HepG2 (cell line): ENCODE results near the gene RSAD1. TPM values are rescaled to one million over a fixed set of nuclear protein-coding genes. Genes with fewer than 3 reads are reported as not detected.

Experiments used
- ATAC-seq: fragments of 200-7000 bp; cut with Tn5 transposase; 3 replicates; pipeline ENCODE4 v1.9.1; 2020; ENCODE audit warnings: mild to moderate bottlenecking, moderate library complexity
- BruUV-seq: library from RNA; stranded (reverse); fragments of 400-500 nt; replicated peaks from 2 replicates; lab custom pipeline; 2021; lab: Mats Ljungman, UMichigan
- CTCF ChIA-PET: fragments of 300-600 bp; formaldehyde crosslinking; extraction: SDS; loops from one replicate; lab custom pipeline; 2021; ENCODE audit warnings: low total read pairs, inconsistent platforms, low intra/inter-chr PET ratio; lab: Yijun Ruan, JAX
- POLR2A ChIA-PET: fragments of 350-600 bp; sonication (Branson Sonifier 250); formaldehyde crosslinking; loops from one replicate; lab custom pipeline; 2020; ENCODE audit warnings: antibody characterized with exemption, inconsistent platforms; lab: Yijun Ruan, JAX
- DNase-seq: peaks from one replicate; pipeline ENCODE4 v3.0.0-alpha.2; 2015; ENCODE audit warnings: low spot score
- FAIRE-seq: peaks from 3 replicates; lab custom pipeline; 2011; peaks lifted over from hg19 to GRCh38; lab: Jason Lieb, UNC
- H2AFZ ChIP-seq: one replicate; pipeline ENCODE4 v1.6.1; 2011; ENCODE audit warnings: low read length, inconsistent platforms
- H3K27ac ChIP-seq: fragments of 300-600 bp; 3 replicates; pipeline ENCODE4 v1.8.0; 2011; ENCODE audit warnings: mixed run types, mild to moderate bottlenecking, mixed read lengths, low read length, inconsistent platforms; ENCODE audit not compliant: insufficient read depth; ENCODE audit errors: extremely low read length
- H3K27me3 ChIP-seq, 2 experiments: fragments of 200-600 bp in 1 of 2; 2 replicates in 1 of 2; 3 replicates in 1 of 2; pipeline versions ENCODE4 v1.6.0 to v1.8.0; 2011; ENCODE audit warnings: low read length in 2 of 2, mild to moderate bottlenecking in 2 of 2, moderate library complexity in 2 of 2, inconsistent platforms in 1 of 2; ENCODE audit not compliant: insufficient read depth in 2 of 2, control insufficient read depth in 1 of 2
- H3K36me3 ChIP-seq, 2 experiments: fragments of 200-600 bp in 1 of 2; replicated peaks in 1 of 2; 2 replicates in 1 of 2; 3 replicates in 1 of 2; pipeline versions ENCODE4 v1.5.1 to v1.8.0; 2011; ENCODE audit warnings: low read length in 2 of 2, inconsistent platforms in 1 of 2; ENCODE audit not compliant: insufficient read depth in 2 of 2, control insufficient read depth in 1 of 2
- H3K4me1 ChIP-seq: 2 replicates; pipeline ENCODE4 v1.5.1; 2012; ENCODE audit warnings: low read length, inconsistent platforms; ENCODE audit not compliant: insufficient read depth
- H3K4me2 ChIP-seq: 2 replicates; pipeline ENCODE4 v1.6.0; 2011; ENCODE audit warnings: low read depth, low read length, inconsistent platforms
- H3K4me3 ChIP-seq, 3 experiments: fragments of 200-600 bp in 1 of 3; sonication (generic), shearing (Covaris generic) in 1 of 3; replicated peaks in 1 of 3; 2 replicates each; pipeline ENCODE4 v1.5.1; 2011 to 2016; ENCODE audit warnings: low read length in 3 of 3, inconsistent platforms in 2 of 3, low read depth in 2 of 3, mild to moderate bottlenecking in 2 of 3, control low read depth in 1 of 3, mixed read lengths in 1 of 3; ENCODE audit not compliant: insufficient read depth in 1 of 3
- H3K79me2 ChIP-seq: one replicate; pipeline ENCODE4 v1.6.1; 2011; ENCODE audit warnings: low read length, inconsistent platforms; ENCODE audit not compliant: insufficient read depth
- H3K9ac ChIP-seq: 2 replicates; pipeline ENCODE4 v1.6.0; 2011; ENCODE audit warnings: mild to moderate bottlenecking, low read depth, low read length, inconsistent platforms; ENCODE audit not compliant: insufficient read depth
- H3K9me3 ChIP-seq: 2 replicates; pipeline ENCODE4 v1.5.1; 2012; ENCODE audit warnings: mild to moderate bottlenecking, low read length
- H4K20me1 ChIP-seq: 2 replicates; pipeline ENCODE4 v1.6.0; 2011; ENCODE audit warnings: inconsistent platforms, mild to moderate bottlenecking, low read length, moderate library complexity; ENCODE audit not compliant: insufficient read depth
- CC2D1A ChIP-seq: sonication (generic); formaldehyde crosslinking; IDR thresholded peaks from 2 replicates; pipeline ENCODE4 v1.8.1; 2023; ENCODE audit warnings: mild to moderate bottlenecking, missing genetic modification reagents
- CENPT ChIP-seq: sonication (generic); formaldehyde crosslinking; IDR thresholded peaks from 2 replicates; pipeline ENCODE4 v1.8.0; 2022; ENCODE audit warnings: low read depth, mild to moderate bottlenecking, moderate library complexity, missing genetic modification reagents
- FLYWCH1 ChIP-seq: sonication (generic); formaldehyde crosslinking; IDR thresholded peaks from 2 replicates; pipeline ENCODE4 v1.8.1; 2023; ENCODE audit warnings: mild to moderate bottlenecking, missing genetic modification reagents
- MIER2 ChIP-seq: IDR thresholded peaks from 2 replicates; pipeline ENCODE4 v1.6.1; 2016; ENCODE audit warnings: missing biosample characterization, missing genetic modification reagents
- PTBP1 ChIP-seq: fragments of 200-400 bp; formaldehyde crosslinking; IDR thresholded peaks from 2 replicates; pipeline ENCODE4 v1.6.1; 2018; ENCODE audit warnings: low read length, low read depth; ENCODE audit not compliant: poor library complexity, severe bottlenecking
- TBP ChIP-seq: sonication (generic); formaldehyde crosslinking; IDR thresholded peaks from 2 replicates; pipeline ENCODE4 v1.5.0; 2020; ENCODE audit warnings: missing genetic modification reagents
- ZFP90 ChIP-seq: sonication (generic); formaldehyde crosslinking; IDR thresholded peaks from 2 replicates; pipeline ENCODE4 v1.8.0; 2022; ENCODE audit warnings: missing genetic modification reagents, mild to moderate bottlenecking, inconsistent platforms, borderline replicate concordance
- ZNF121 ChIP-seq: sonication (generic); formaldehyde crosslinking; IDR thresholded peaks from 2 replicates; pipeline ENCODE4 v1.5.0; 2020; ENCODE audit warnings: mild to moderate bottlenecking, missing genetic modification reagents
- ZNF652 ChIP-seq: IDR thresholded peaks from 2 replicates; pipeline ENCODE4 v1.6.1; 2016; ENCODE audit warnings: low read depth, borderline replicate concordance
- ZNF670 ChIP-seq: sonication (generic); formaldehyde crosslinking; IDR thresholded peaks from 2 replicates; pipeline ENCODE4 v1.8.0; 2022; ENCODE audit warnings: mild to moderate bottlenecking, missing genetic modification reagents, borderline replicate concordance
- WGBS: methylation state at CpG from one replicate; pipeline ENCODE4 v1.1.6; 2017; ENCODE audit warnings: low lambda C conversion rate; 5-methylcytosine and 5-hydroxymethylcytosine counted together
- in situ Hi-C: cut with HindIII; loops from 2 replicates; pipeline ENCODE4 v1.10.0; 2017; ENCODE audit warnings: low pct_unique_long_range_greater_than_20kb; ENCODE audit not compliant: extremely low pct_ligation_motif_present
- intact Hi-C: fragments of 100-400 bp; cut with micrococcal nuclease; formaldehyde crosslinking; loops from one replicate; pipeline ENCODE4 v1.10.0; 2022; ENCODE audit not compliant: unreplicated experiment
- polyA plus RNA-seq, 8 experiments: library from polyadenylated mRNA; depleted of rRNA in 3 of 8; stranded (reverse) in 7 of 8; unstranded in 1 of 8; fragments of >200 nt; fragmentation: Illumina TruSeq in 4 of 8; extraction: Trizol in 4 of 8; gene quantifications; 2 replicates each; pipeline versions ENCODE4 v1.2.1 to v1.2.3, GENCODE V29; 2011 to 2016; ENCODE audit warnings: low read depth in 4 of 8, missing spikeins in 1 of 8, mixed read lengths in 1 of 8; ENCODE audit not compliant: insufficient read depth in 1 of 8
- total RNA-seq, 5 experiments: library from RNA; depleted of rRNA; stranded (reverse); fragments of >200 nt; fragmentation: Illumina TruSeq; extraction: Trizol; gene quantifications; 2 replicates each; pipeline ENCODE4 v1.2.3, GENCODE V29; 2016; ENCODE audit warnings: low read depth in 1 of 5
- TF ChIP-seq, protein P1 (sequence below), 2 experiments: sonication (generic) in 1 of 2; formaldehyde crosslinking in 1 of 2; IDR thresholded peaks; 2 replicates each; pipeline versions ENCODE4 v1.6.1 to v1.9.0; 2014 to 2022; ENCODE audit warnings: antibody characterized with exemption in 1 of 2, borderline replicate concordance in 1 of 2, inconsistent platforms in 1 of 2, low read depth in 1 of 2, missing genetic modification reagents in 1 of 2
- TF ChIP-seq, protein P2 (sequence below): sonication (generic); formaldehyde crosslinking; IDR thresholded peaks from 2 replicates; pipeline ENCODE4 v1.4.0; 2020; ENCODE audit warnings: missing genetic modification reagents
- TF ChIP-seq, protein P3 (sequence below), 2 experiments: fragments of 450-650 bp in 1 of 2; sonication (generic) in 1 of 2; formaldehyde crosslinking; IDR thresholded peaks; 2 replicates each; pipeline versions ENCODE4 v1.5.0 to v1.8.0; 2020 to 2022; ENCODE audit warnings: mild to moderate bottlenecking in 1 of 2, missing genetic modification reagents in 1 of 2

RSAD1 gene
- total and polyA plus RNA-seq, 2 of the 13 experiments (the other 11 are each of a cell fraction or from before 2014, with no cell fraction given) = 22.7 to 27.7 TPM

DNA sequence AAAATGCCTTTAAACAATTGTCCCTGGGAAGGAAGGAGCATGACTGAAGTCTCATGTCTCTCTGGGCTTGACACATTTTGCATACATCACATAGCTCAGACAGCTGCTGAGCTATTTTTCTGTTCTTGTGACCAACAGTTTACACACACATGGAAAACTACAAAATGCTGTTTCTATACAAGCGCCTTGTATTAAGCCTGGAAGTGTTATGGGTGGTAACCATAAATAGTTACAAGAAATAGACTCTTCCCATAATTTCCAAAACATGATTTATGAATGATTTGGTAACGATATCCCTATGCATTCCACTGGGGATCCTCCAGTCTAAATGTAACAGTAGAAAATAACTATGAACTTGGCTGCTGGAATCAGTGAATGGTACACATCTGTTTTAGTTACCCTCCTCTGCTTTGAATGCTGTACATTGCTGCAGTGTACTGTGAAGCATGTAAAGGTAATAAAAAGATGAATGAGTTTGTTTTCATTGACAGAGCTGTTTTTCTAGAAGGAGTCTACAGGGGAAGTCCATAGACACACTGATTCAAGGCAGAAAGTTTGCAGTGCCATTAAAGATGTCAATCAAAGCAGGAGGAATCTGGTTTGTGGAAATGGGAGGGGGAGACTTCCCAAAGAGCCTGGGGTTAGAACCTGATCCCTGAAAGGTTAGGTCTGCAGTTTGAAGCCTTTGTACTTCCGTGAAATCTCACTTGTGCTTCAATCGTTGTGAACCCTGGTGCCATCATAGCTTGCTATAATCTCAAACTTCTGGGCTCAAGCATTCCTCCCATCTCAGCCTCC, 47.6 kb upstream of the RSAD1 start:
- no peak overlapping the region for H3K4me2 ChIP-seq
- no TSS peak for BruUV-seq
- H3K9me3 ChIP-seq = no peaks in the 10 kb centered on the region
- ATAC-seq (no peak), FAIRE-seq (no peak)
- intact Hi-C loops = no loop called here
- H2AFZ ChIP-seq = no peak overlapping the region
- peak overlapping the region; percentile 15 for H3K27ac ChIP-seq
- no peak for TF ChIP-seq ZNF652
- TF ChIP-seq FLYWCH1 (CRISPR knock-in tag) = no peak
- TF ChIP-seq ZNF121 (CRISPR knock-in tag) = no peak
- TF ChIP-seq MIER2 = no peak
- TF ChIP-seq PTBP1 = no peak
- TF ChIP-seq, protein P1, sequence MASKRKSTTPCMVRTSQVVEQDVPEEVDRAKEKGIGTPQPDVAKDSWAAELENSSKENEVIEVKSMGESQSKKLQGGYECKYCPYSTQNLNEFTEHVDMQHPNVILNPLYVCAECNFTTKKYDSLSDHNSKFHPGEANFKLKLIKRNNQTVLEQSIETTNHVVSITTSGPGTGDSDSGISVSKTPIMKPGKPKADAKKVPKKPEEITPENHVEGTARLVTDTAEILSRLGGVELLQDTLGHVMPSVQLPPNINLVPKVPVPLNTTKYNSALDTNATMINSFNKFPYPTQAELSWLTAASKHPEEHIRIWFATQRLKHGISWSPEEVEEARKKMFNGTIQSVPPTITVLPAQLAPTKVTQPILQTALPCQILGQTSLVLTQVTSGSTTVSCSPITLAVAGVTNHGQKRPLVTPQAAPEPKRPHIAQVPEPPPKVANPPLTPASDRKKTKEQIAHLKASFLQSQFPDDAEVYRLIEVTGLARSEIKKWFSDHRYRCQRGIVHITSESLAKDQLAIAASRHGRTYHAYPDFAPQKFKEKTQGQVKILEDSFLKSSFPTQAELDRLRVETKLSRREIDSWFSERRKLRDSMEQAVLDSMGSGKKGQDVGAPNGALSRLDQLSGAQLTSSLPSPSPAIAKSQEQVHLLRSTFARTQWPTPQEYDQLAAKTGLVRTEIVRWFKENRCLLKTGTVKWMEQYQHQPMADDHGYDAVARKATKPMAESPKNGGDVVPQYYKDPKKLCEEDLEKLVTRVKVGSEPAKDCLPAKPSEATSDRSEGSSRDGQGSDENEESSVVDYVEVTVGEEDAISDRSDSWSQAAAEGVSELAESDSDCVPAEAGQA (IDR thresholded peaks at IDR 0.05; ENCODE audit: low read depth) = no peak
- TF ChIP-seq, protein P1 (CRISPR knock-in tag; IDR thresholded peaks at IDR 0.05; ENCODE audit: borderline replicate concordance) = no peak
- no peak for TF ChIP-seq ZNF670 (CRISPR knock-in tag)
- TF ChIP-seq CC2D1A = no peak
- TF ChIP-seq, protein P2, sequence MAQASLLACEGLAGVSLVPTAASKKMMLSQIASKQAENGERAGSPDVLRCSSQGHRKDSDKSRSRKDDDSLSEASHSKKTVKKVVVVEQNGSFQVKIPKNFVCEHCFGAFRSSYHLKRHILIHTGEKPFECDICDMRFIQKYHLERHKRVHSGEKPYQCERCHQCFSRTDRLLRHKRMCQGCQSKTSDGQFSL = no peak
- TF ChIP-seq TBP (CRISPR knock-in tag) = no peak
- no peak for TF ChIP-seq CENPT (CRISPR knock-in tag)
- TF ChIP-seq ZFP90 (CRISPR knock-in tag) = no peak
- TF ChIP-seq, protein P3, sequence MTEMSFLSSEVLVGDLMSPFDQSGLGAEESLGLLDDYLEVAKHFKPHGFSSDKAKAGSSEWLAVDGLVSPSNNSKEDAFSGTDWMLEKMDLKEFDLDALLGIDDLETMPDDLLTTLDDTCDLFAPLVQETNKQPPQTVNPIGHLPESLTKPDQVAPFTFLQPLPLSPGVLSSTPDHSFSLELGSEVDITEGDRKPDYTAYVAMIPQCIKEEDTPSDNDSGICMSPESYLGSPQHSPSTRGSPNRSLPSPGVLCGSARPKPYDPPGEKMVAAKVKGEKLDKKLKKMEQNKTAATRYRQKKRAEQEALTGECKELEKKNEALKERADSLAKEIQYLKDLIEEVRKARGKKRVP (CRISPR knock-in tag; IDR thresholded peaks at IDR 0.05) = no peak
- TF ChIP-seq, all 625 proteins: peak for 0
- Histone ChIP-seq H3K27me3 (no peaks in the 10 kb centered on the region; a peak in 1 of 5 replicates), H3K9ac (no peak overlapping the region), H3K36me3 (peaks cover 0 to 4% of the 10 kb centered on the region in 2 experiments; a peak in 1 of 5 replicates), H4K20me1 (no peaks in the 10 kb centered on the region), H3K79me2 (peaks cover 38% of the 10 kb centered on the region), H3K4me3 (no peak overlapping the region), H3K4me1 (peaks cover 63% of the 10 kb centered on the region)
- in situ Hi-C loops = no loop called here
- WGBS = 72% methylated on average over 4 of the region's 4 CpGs
- no peak for DNase-seq
- ChIA-PET POLR2A (interaction anchor here (1.3 to 1.8 kb wide), 3 partner anchors 9 to 33 kb away, joined by 3 to 8 read pairs (median 4); partner anchors contain the start of gene LRRC59), CTCF (no interaction called here)
